GM23338 (cell line): Measurements from ENCODE around the gene IFI16. TPM values are rescaled to one million over a fixed set of nuclear protein-coding genes. Genes with fewer than 3 reads are reported as not detected.

Experiments used
- ATAC-seq: fragments of 200-7000 bp; cut with Tn5 transposase; 3 replicates; pipeline ENCODE4 v1.9.1; 2020
- DNase-seq: peaks from one replicate; pipeline ENCODE4 v3.0.0-alpha.2; 2015; ENCODE audit warnings: low spot score
- H2AFZ ChIP-seq: fragments of 200-600 bp; sonication (generic); 2 replicates; pipeline ENCODE4 v1.8.0; 2016; ENCODE audit warnings: antibody characterized with exemption, mild to moderate bottlenecking, moderate library complexity
- H3F3A ChIP-seq: fragments of 200-600 bp; sonication (generic); replicated peaks from 2 replicates; pipeline ENCODE4 v1.8.0; 2017; ENCODE audit warnings: antibody characterized with exemption, mixed run types, low read depth
- H3K27ac ChIP-seq: fragments of 200-600 bp; sonication (generic); 2 replicates; pipeline ENCODE4 v1.6.1; 2016; ENCODE audit warnings: low read depth
- H3K27me3 ChIP-seq: fragments of 200-600 bp; sonication (generic); 2 replicates; pipeline ENCODE4 v1.8.0; 2016; ENCODE audit warnings: mild to moderate bottlenecking, mixed run types, moderate library complexity; ENCODE audit not compliant: insufficient read depth
- H3K36me3 ChIP-seq: fragments of 200-600 bp; sonication (generic); 2 replicates; pipeline ENCODE4 v1.8.0; 2016; ENCODE audit warnings: mild to moderate bottlenecking; ENCODE audit not compliant: insufficient read depth
- H3K4me1 ChIP-seq: fragments of 200-600 bp; sonication (generic); 2 replicates; pipeline ENCODE4 v1.8.0; 2016; ENCODE audit warnings: mild to moderate bottlenecking, moderate library complexity; ENCODE audit not compliant: insufficient read depth
- H3K4me2 ChIP-seq: fragments of 200-600 bp; sonication (generic); 2 replicates; pipeline ENCODE4 v1.7.1; 2017; ENCODE audit warnings: mixed run types
- H3K4me3 ChIP-seq: fragments of 200-600 bp; sonication (generic); 2 replicates; pipeline ENCODE4 v1.6.1; 2016; ENCODE audit warnings: mixed run types
- H3K79me2 ChIP-seq: fragments of 200-600 bp; sonication (generic); replicated peaks from 2 replicates; pipeline ENCODE4 v1.8.0; 2017; ENCODE audit warnings: mild to moderate bottlenecking; ENCODE audit not compliant: insufficient read depth
- H3K9me2 ChIP-seq: fragments of 200-600 bp; sonication (generic); 2 replicates; pipeline ENCODE4 v1.8.0; 2017; ENCODE audit not compliant: insufficient read depth
- H4K20me1 ChIP-seq: fragments of 200-600 bp; sonication (generic); replicated peaks from 2 replicates; pipeline ENCODE4 v1.8.0; 2017; ENCODE audit warnings: mild to moderate bottlenecking; ENCODE audit not compliant: insufficient read depth
- H3K27ac Mint-ChIP-seq: 2 replicates; pipeline ENCODE4 v1.8.0; 2020; ENCODE audit warnings: inconsistent platforms, mild to moderate bottlenecking, moderate library complexity, mixed read lengths
- H3K27me3 Mint-ChIP-seq: 3 replicates; pipeline ENCODE4 v1.8.0; 2022; ENCODE audit warnings: low read depth, mild to moderate bottlenecking, moderate library complexity, mixed read lengths, inconsistent platforms; ENCODE audit not compliant: insufficient read depth, poor library complexity
- H3K36me3 Mint-ChIP-seq: 3 replicates; pipeline ENCODE4 v1.8.0; 2021; ENCODE audit warnings: low read depth, mild to moderate bottlenecking, inconsistent platforms, moderate library complexity, mixed read lengths
- H3K4me1 Mint-ChIP-seq: 3 replicates; pipeline ENCODE4 v1.8.0; 2020; ENCODE audit warnings: mild to moderate bottlenecking, inconsistent platforms, mixed read lengths
- H3K4me3 Mint-ChIP-seq: 3 replicates; pipeline ENCODE4 v1.8.0; 2021; ENCODE audit warnings: moderate library complexity, mild to moderate bottlenecking, inconsistent platforms, mixed read lengths
- H3K9me3 Mint-ChIP-seq: 3 replicates; pipeline ENCODE4 v1.8.0; 2020; ENCODE audit warnings: moderate library complexity, mild to moderate bottlenecking, inconsistent platforms, mixed read lengths
- CREB1 ChIP-seq: fragments of 250-450 bp; sonication (Bioruptor Pico); IDR thresholded peaks from 2 replicates; pipeline ENCODE4 v1.5.0; 2020; ENCODE audit warnings: low read depth, mild to moderate bottlenecking, moderate library complexity
- EZH2 ChIP-seq: fragments of 200-600 bp; sonication (generic); IDR thresholded peaks from one replicate; pipeline ENCODE4 v1.8.0; 2017; ENCODE audit warnings: antibody characterized with exemption, mild to moderate bottlenecking, low read depth; ENCODE audit not compliant: unreplicated experiment
- EZH2phosphoT487 ChIP-seq: fragments of 200-600 bp; sonication (generic); IDR thresholded peaks from one replicate; pipeline ENCODE4 v1.8.1; 2018; ENCODE audit warnings: antibody characterized with exemption; ENCODE audit not compliant: unreplicated experiment
- JUNB ChIP-seq: IDR thresholded peaks from one replicate; pipeline ENCODE4 v1.6.1; 2016; ENCODE audit warnings: antibody characterized with exemption; ENCODE audit not compliant: unreplicated experiment
- NANOG ChIP-seq: IDR thresholded peaks from 2 replicates; pipeline ENCODE4 v1.6.1; 2016; ENCODE audit warnings: antibody characterized with exemption, borderline replicate concordance
- POLR2AphosphoS5 ChIP-seq: IDR thresholded peaks from 2 replicates; pipeline ENCODE4 v1.6.1; 2016; ENCODE audit warnings: antibody characterized with exemption, low read depth
- STAT1 ChIP-seq: IDR thresholded peaks from one replicate; pipeline ENCODE4 v1.6.1; 2016; ENCODE audit warnings: antibody characterized with exemption; ENCODE audit not compliant: unreplicated experiment
- ZNF114 ChIP-seq: fragments of 250-450 bp; sonication (Bioruptor Pico); IDR thresholded peaks from 2 replicates; pipeline ENCODE4 v1.5.0; 2020; ENCODE audit warnings: mild to moderate bottlenecking, moderate library complexity
- ZNF331 ChIP-seq: fragments of 250-450 bp; sonication (Bioruptor Pico); IDR thresholded peaks from 2 replicates; pipeline ENCODE4 v1.5.0; 2020; ENCODE audit warnings: low read depth, mild to moderate bottlenecking, moderate library complexity
- polyA plus RNA-seq: library from polyadenylated mRNA; unstranded; fragments of >200 nt; fragmentation: Nextera tagmentation; extraction: Ambion mirVana; gene quantifications from 2 replicates; pipeline ENCODE4 v1.2.1, GENCODE V29; 2016
- total RNA-seq: library from RNA; depleted of rRNA; stranded (reverse); fragments of >200 nt; shearing (Covaris generic); gene quantifications from 2 replicates; pipeline ENCODE4 v1.2.3, GENCODE V29; 2014
- TF ChIP-seq, protein P1 (sequence below): fragments of 250-450 bp; sonication (Bioruptor Pico); IDR thresholded peaks from 2 replicates; pipeline ENCODE4 v1.5.0; 2020; ENCODE audit warnings: mild to moderate bottlenecking, moderate library complexity
- TF ChIP-seq, protein P2 (sequence below): IDR thresholded peaks from one replicate; pipeline ENCODE4 v1.6.1; 2018; ENCODE audit warnings: antibody characterized with exemption; ENCODE audit not compliant: unreplicated experiment
- TF ChIP-seq, protein P3 (sequence below), 2 experiments: fragments of 200-600 bp in 1 of 2; sonication (generic) in 1 of 2; conservative IDR thresholded peaks; 2 replicates each; pipeline versions ENCODE4 v1.5.1 to v1.6.1; 2016 to 2017; ENCODE audit warnings: antibody characterized with exemption in 2 of 2, low read depth in 2 of 2, mild to moderate bottlenecking in 2 of 2, moderate library complexity in 1 of 2
- TF ChIP-seq, protein P4 (sequence below): IDR thresholded peaks from 2 replicates; pipeline ENCODE4 v1.6.1; 2016; ENCODE audit warnings: antibody characterized with exemption

The IFI16 gene
- total and polyA plus RNA-seq, 2 experiments from 2014 or later: 0.31 to 2.1 TPM

DNA sequence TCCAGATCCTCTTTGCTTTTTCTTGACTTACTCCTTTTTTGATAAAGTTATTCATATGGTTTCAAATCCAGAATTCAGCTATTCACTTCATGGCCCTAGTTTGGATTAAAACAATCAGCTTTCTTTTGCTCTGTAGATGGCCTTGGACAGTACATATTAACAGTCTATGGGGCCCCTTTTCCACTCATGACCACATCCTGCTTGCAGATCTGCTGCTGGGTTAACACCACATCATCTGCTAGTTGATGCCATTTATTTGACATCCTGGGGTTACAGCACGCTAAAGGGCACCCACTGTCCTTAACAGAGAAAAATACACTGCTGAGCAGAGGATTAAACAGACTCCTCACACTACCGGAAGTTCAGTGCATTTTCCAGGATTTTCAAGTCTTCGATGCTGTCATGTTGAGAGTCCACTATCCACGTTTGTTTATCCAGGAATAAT, 941 bp upstream of the IFI16 start:
- H3K79me2 ChIP-seq: no peaks in the 10 kb centered on the region
- H3K4me3 ChIP-seq: no peak overlapping the region
- no peaks in the 10 kb centered on the region; the same call in 1 of the 2 replicates for H4K20me1 ChIP-seq
- H3K9me2 ChIP-seq: no peaks in the 10 kb centered on the region
- no peak for TF ChIP-seq STAT1
- TF ChIP-seq JUNB: no peak
- TF ChIP-seq EZH2: no peak
- no peak for TF ChIP-seq NANOG
- TF ChIP-seq, protein P1, sequence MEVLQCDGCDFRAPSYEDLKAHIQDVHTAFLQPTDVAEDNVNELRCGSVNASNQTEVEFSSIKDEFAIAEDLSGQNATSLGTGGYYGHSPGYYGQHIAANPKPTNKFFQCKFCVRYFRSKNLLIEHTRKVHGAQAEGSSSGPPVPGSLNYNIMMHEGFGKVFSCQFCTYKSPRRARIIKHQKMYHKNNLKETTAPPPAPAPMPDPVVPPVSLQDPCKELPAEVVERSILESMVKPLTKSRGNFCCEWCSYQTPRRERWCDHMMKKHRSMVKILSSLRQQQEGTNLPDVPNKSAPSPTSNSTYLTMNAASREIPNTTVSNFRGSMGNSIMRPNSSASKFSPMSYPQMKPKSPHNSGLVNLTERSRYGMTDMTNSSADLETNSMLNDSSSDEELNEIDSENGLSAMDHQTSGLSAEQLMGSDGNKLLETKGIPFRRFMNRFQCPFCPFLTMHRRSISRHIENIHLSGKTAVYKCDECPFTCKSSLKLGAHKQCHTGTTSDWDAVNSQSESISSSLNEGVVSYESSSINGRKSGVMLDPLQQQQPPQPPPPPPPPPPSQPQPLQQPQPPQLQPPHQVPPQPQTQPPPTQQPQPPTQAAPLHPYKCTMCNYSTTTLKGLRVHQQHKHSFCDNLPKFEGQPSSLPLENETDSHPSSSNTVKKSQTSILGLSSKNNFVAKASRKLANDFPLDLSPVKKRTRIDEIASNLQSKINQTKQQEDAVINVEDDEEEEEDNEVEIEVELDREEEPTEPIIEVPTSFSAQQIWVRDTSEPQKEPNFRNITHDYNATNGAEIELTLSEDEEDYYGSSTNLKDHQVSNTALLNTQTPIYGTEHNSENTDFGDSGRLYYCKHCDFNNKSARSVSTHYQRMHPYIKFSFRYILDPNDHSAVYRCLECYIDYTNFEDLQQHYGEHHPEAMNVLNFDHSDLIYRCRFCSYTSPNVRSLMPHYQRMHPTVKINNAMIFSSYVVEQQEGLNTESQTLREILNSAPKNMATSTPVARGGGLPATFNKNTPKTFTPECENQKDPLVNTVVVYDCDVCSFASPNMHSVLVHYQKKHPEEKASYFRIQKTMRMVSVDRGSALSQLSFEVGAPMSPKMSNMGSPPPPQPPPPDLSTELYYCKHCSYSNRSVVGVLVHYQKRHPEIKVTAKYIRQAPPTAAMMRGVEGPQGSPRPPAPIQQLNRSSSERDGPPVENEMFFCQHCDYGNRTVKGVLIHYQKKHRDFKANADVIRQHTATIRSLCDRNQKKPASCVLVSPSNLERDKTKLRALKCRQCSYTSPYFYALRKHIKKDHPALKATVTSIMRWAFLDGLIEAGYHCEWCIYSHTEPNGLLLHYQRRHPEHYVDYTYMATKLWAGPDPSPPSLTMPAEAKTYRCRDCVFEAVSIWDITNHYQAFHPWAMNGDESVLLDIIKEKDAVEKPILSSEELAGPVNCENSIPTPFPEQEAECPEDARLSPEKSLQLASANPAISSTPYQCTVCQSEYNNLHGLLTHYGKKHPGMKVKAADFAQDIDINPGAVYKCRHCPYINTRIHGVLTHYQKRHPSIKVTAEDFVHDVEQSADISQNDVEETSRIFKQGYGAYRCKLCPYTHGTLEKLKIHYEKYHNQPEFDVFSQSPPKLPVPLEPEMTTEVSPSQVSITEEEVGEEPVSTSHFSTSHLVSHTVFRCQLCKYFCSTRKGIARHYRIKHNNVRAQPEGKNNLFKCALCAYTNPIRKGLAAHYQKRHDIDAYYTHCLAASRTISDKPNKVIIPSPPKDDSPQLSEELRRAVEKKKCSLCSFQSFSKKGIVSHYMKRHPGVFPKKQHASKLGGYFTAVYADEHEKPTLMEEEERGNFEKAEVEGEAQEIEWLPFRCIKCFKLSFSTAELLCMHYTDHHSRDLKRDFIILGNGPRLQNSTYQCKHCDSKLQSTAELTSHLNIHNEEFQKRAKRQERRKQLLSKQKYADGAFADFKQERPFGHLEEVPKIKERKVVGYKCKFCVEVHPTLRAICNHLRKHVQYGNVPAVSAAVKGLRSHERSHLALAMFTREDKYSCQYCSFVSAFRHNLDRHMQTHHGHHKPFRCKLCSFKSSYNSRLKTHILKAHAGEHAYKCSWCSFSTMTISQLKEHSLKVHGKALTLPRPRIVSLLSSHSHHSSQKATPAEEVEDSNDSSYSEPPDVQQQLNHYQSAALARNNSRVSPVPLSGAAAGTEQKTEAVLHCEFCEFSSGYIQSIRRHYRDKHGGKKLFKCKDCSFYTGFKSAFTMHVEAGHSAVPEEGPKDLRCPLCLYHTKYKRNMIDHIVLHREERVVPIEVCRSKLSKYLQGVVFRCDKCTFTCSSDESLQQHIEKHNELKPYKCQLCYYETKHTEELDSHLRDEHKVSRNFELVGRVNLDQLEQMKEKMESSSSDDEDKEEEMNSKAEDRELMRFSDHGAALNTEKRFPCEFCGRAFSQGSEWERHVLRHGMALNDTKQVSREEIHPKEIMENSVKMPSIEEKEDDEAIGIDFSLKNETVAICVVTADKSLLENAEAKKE (CRISPR knock-in tag): no peak
- no peak for TF ChIP-seq POLR2AphosphoS5
- TF ChIP-seq CREB1 (CRISPR knock-in tag): no peak
- TF ChIP-seq ZNF331: no peak
- no peak for TF ChIP-seq ZNF114 (CRISPR knock-in tag)
- TF ChIP-seq, protein P2, sequence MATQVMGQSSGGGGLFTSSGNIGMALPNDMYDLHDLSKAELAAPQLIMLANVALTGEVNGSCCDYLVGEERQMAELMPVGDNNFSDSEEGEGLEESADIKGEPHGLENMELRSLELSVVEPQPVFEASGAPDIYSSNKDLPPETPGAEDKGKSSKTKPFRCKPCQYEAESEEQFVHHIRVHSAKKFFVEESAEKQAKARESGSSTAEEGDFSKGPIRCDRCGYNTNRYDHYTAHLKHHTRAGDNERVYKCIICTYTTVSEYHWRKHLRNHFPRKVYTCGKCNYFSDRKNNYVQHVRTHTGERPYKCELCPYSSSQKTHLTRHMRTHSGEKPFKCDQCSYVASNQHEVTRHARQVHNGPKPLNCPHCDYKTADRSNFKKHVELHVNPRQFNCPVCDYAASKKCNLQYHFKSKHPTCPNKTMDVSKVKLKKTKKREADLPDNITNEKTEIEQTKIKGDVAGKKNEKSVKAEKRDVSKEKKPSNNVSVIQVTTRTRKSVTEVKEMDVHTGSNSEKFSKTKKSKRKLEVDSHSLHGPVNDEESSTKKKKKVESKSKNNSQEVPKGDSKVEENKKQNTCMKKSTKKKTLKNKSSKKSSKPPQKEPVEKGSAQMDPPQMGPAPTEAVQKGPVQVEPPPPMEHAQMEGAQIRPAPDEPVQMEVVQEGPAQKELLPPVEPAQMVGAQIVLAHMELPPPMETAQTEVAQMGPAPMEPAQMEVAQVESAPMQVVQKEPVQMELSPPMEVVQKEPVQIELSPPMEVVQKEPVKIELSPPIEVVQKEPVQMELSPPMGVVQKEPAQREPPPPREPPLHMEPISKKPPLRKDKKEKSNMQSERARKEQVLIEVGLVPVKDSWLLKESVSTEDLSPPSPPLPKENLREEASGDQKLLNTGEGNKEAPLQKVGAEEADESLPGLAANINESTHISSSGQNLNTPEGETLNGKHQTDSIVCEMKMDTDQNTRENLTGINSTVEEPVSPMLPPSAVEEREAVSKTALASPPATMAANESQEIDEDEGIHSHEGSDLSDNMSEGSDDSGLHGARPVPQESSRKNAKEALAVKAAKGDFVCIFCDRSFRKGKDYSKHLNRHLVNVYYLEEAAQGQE: no peak
- TF ChIP-seq, protein P3, sequence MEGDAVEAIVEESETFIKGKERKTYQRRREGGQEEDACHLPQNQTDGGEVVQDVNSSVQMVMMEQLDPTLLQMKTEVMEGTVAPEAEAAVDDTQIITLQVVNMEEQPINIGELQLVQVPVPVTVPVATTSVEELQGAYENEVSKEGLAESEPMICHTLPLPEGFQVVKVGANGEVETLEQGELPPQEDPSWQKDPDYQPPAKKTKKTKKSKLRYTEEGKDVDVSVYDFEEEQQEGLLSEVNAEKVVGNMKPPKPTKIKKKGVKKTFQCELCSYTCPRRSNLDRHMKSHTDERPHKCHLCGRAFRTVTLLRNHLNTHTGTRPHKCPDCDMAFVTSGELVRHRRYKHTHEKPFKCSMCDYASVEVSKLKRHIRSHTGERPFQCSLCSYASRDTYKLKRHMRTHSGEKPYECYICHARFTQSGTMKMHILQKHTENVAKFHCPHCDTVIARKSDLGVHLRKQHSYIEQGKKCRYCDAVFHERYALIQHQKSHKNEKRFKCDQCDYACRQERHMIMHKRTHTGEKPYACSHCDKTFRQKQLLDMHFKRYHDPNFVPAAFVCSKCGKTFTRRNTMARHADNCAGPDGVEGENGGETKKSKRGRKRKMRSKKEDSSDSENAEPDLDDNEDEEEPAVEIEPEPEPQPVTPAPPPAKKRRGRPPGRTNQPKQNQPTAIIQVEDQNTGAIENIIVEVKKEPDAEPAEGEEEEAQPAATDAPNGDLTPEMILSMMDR (conservative IDR thresholded peaks at IDR 0.05; ENCODE audit: low read depth in 2 of 2): no peak
- no peak for TF ChIP-seq EZH2phosphoT487
- TF ChIP-seq, protein P4, sequence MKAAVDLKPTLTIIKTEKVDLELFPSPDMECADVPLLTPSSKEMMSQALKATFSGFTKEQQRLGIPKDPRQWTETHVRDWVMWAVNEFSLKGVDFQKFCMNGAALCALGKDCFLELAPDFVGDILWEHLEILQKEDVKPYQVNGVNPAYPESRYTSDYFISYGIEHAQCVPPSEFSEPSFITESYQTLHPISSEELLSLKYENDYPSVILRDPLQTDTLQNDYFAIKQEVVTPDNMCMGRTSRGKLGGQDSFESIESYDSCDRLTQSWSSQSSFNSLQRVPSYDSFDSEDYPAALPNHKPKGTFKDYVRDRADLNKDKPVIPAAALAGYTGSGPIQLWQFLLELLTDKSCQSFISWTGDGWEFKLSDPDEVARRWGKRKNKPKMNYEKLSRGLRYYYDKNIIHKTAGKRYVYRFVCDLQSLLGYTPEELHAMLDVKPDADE: no peak
- DNase-seq (no peak), ATAC-seq (no peak)
- no peak overlapping the region for H3K27ac Mint-ChIP-seq
- H3K36me3 Mint-ChIP-seq: no peaks in the 10 kb centered on the region
- H3F3A ChIP-seq: 0 out of 2 replicates have a peak, but pooled peaks cover 3% of the 10 kb centered on the region
- H3K4me2 ChIP-seq: no peak overlapping the region
- H3K9me3 Mint-ChIP-seq: no peaks in the 10 kb centered on the region
- H2AFZ ChIP-seq: no peak overlapping the region
- peaks cover 26% of the 10 kb centered on the region for H3K27me3 Mint-ChIP-seq
- no peaks in the 10 kb centered on the region for H3K36me3 ChIP-seq
- H3K4me3 Mint-ChIP-seq: no peak overlapping the region
- H3K27me3 ChIP-seq: peaks cover 50% of the 10 kb centered on the region
- peaks cover 25% of the 10 kb centered on the region for H3K4me1 ChIP-seq
- no peak overlapping the region for H3K27ac ChIP-seq
- peaks cover 37% of the 10 kb centered on the region for H3K4me1 Mint-ChIP-seq
